Activated T-helper 1 cell treated with Interleukin-2 at 50 U/mL for 16 hours (primary cell): ENCODE results near the gene KLF13.
"Not testable (repeated sequence)": the region's sequence is repeated elsewhere in the genome, so short reads cannot be mapped to it uniquely, and the experiment has no call there.

Source experiments
- DNase-seq: peaks from one replicate; pipeline ENCODE4 v3.0.0-alpha.2; 2020; ENCODE audit warnings: low read depth

Gene KLF13

GRCh38 chr15:31346367-31347066 is 19.9 kb downstream of the KLF13 start:
- DNase-seq, result no peak

GRCh38 chr15:31347067-31347975 is 20.7 kb downstream of the KLF13 start:
- peak; percentile 78 for DNase-seq

GRCh38 chr15:31347981-31348803 is 21.6 kb downstream of the KLF13 start:
- no peak for DNase-seq

GRCh38 chr15:31349233-31350141 is 22.9 kb downstream of the KLF13 start:
- DNase-seq, result no peak

GRCh38 chr15:31350771-31351170 is 24.1 kb downstream of the KLF13 start:
- no peak for DNase-seq

- no peak for DNase-seq
These were observed 25.7 kb downstream of the KLF13 start for GRCh38 chr15:31352339-31352751.

GRCh38 chr15:31352911-31353811 is 26.5 kb downstream of the KLF13 start:
- no peak for DNase-seq

GRCh38 chr15:31353931-31354330 is 27.3 kb downstream of the KLF13 start:
- no peak for DNase-seq

- not testable (repeated sequence) for DNase-seq
These were observed 29.5 kb downstream of the KLF13 start for GRCh38 chr15:31356097-31356496.

- no peak for DNase-seq
These were observed 30.5 kb downstream of the KLF13 start for GRCh38 chr15:31357148-31357547.

GRCh38 chr15:31358163-31358562 is 31.5 kb downstream of the KLF13 start:
- DNase-seq, result no peak

GRCh38 chr15:31358957-31359701 is 32.5 kb downstream of the KLF13 start:
- no peak for DNase-seq

- no peak for DNase-seq
These were observed 33.1 kb downstream of the KLF13 start for GRCh38 chr15:31359702-31360111.

- no peak for DNase-seq
These were observed 33.5 kb downstream of the KLF13 start for GRCh38 chr15:31360158-31360561.

GRCh38 chr15:31360843-31361763 is 34.5 kb downstream of the KLF13 start:
- peak; percentile 79 for DNase-seq

GRCh38 chr15:31361764-31362515 is 35.3 kb downstream of the KLF13 start:
- DNase-seq, result no peak

GRCh38 chr15:31362886-31363285 is 36.3 kb downstream of the KLF13 start:
- no peak for DNase-seq
